AG04450 (cell line): ENCODE results near the gene NOB1. TPM values are rescaled to one million over a fixed set of nuclear protein-coding genes. Genes with fewer than 3 reads are reported as not detected.
A peak's percentile ranks its signal among the peaks of the same experiment; 100 is the strongest.
"Not testable (repeated sequence)": the region's sequence is repeated elsewhere in the genome, so short reads cannot be mapped to it uniquely, and the experiment has no call there.

Experiments used
- CTCF ChIA-PET: fragments of 300-600, 350-600 bp; formaldehyde crosslinking; extraction: SDS; loops from one replicate; lab custom pipeline; 2022; ENCODE audit warnings: antibody characterized with exemption, inconsistent platforms; lab: Charles Lee
- POLR2A ChIA-PET: fragments of 350-600 bp; formaldehyde crosslinking; extraction: SDS; loops from one replicate; lab custom pipeline; 2021; ENCODE audit warnings: antibody characterized with exemption, inconsistent platforms; lab: Yijun Ruan, JAX
- DNase-seq: peaks from one replicate; pipeline ENCODE4 v3.0.0-alpha.2; 2011; ENCODE audit warnings: low read depth, low spot score
- H3K27ac ChIP-seq: one replicate; pipeline ENCODE4 v1.5.1; 2012; ENCODE audit warnings: low read depth, low read length, control low read depth
- H3K27me3 ChIP-seq: one replicate; pipeline ENCODE4 v1.6.0; 2012; ENCODE audit warnings: low read length; ENCODE audit not compliant: control insufficient read depth, insufficient read depth
- H3K4me3 ChIP-seq: 2 replicates; pipeline ENCODE4 v1.5.1; 2011; ENCODE audit warnings: mild to moderate bottlenecking, low read depth, low read length, control low read depth
- H3K9me3 ChIP-seq: 2 replicates; pipeline ENCODE4 v1.5.1; 2012; ENCODE audit warnings: low read length; ENCODE audit not compliant: control insufficient read depth, insufficient read depth
- polyA plus RNA-seq: library from polyadenylated mRNA; depleted of rRNA; stranded (reverse); fragments of >200 nt; gene quantifications from 2 replicates; pipeline ENCODE4 v1.2.3, GENCODE V29; 2011
- TF ChIP-seq, protein P1 (sequence below): IDR thresholded peaks from 2 replicates; pipeline ENCODE4 v1.5.1; 2011; ENCODE audit warnings: low read depth, low read length, control low read depth, inconsistent platforms

NOB1 gene
- polyA plus RNA-seq, 1 experiment, result 58.7 TPM

DNA sequence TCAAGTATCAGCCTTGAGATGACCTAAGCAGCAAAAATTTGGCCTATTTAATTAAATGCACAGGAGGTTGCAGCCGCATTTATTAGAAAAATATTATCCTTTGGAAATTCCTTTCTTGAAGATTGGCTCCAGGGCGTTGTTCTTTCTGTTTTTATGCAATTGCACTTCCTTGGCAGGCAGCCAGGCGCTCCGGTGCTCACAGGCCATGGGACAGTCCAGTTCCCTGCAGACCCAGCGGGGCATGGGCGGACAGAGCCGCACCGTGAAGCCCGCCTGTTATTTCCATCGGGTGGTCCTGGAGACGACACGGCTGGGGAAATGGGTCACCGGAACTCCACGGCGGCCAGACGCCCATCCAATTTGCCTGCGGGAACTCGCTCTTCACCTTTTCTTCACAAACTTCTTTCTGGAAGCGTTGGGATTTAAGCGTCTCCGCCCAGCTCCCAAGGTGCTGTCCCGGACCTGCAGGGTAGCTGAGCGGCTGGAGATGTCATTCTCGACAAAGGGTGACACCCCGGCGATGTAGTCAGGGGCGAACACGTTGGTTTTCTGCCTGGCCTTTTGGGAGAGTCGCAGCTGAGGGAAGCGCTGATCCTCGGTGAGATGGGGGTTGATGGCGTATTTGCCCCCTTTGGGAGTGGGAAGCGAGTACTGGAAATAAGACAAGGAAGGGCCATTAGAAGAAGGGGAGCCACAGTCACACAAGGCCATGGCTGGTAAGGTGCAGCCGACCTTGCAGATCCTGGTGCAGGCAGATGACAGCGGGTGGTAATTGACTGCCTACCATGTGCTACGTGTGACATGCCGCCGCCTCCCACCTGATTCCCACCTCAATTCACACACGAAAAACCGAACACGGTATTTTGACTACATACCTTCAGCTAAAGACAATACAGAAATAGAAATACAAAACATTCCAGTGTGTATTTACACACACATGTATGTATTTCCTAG lies 12.5 kb downstream of the NOB1 start:
- ChIA-PET CTCF (interaction anchor here (0.7 to 1.8 kb wide), 3 partner anchors 7 to 346 kb away, joined by 3 to 24 read pairs (median 15); partner anchors contain the start of gene NOB1), POLR2A (interaction anchor here (1.2 to 1.5 kb wide), 2 partner anchors 12 to 16 kb away, joined by 3 to 7 read pairs; partner anchors contain the start of genes NOB1 and NQO1)
- TF ChIP-seq, protein P1, sequence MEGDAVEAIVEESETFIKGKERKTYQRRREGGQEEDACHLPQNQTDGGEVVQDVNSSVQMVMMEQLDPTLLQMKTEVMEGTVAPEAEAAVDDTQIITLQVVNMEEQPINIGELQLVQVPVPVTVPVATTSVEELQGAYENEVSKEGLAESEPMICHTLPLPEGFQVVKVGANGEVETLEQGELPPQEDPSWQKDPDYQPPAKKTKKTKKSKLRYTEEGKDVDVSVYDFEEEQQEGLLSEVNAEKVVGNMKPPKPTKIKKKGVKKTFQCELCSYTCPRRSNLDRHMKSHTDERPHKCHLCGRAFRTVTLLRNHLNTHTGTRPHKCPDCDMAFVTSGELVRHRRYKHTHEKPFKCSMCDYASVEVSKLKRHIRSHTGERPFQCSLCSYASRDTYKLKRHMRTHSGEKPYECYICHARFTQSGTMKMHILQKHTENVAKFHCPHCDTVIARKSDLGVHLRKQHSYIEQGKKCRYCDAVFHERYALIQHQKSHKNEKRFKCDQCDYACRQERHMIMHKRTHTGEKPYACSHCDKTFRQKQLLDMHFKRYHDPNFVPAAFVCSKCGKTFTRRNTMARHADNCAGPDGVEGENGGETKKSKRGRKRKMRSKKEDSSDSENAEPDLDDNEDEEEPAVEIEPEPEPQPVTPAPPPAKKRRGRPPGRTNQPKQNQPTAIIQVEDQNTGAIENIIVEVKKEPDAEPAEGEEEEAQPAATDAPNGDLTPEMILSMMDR, result no peak
- H3K4me3 ChIP-seq, result no peak overlapping the region
- no peak for DNase-seq
- H3K9me3 ChIP-seq, result no peaks in the 10 kb centered on the region; the same call in 1 of the 2 replicates
- H3K27ac ChIP-seq, result peak overlapping the region; percentile 52
- H3K27me3 ChIP-seq, result no peaks in the 10 kb centered on the region

GRCh38 chr16:69741519-69741918 lies 13.2 kb downstream of the NOB1 start:
- Histone ChIP-seq H3K4me3 (no peak overlapping the region), H3K27ac (peak overlapping the region; percentile 52), H3K9me3 (no peaks in the 10 kb centered on the region; the same call in 1 of the 2 replicates), H3K27me3 (no peaks in the 10 kb centered on the region)
- DNase-seq, result no peak
- POLR2A ChIA-PET, result interaction anchor here (0.8 to 1.5 kb wide), 3 partner anchors 13 to 16 kb away, joined by 3 to 7 read pairs (median 6); partner anchors contain the start of genes NOB1 and NQO1
- CTCF ChIA-PET, result interaction anchor here (0.7 to 1.8 kb wide), 3 partner anchors 8 to 345 kb away, joined by 3 to 24 read pairs (median 15); partner anchors contain the start of gene NOB1
- TF ChIP-seq, protein P1, result no peak

DNA sequence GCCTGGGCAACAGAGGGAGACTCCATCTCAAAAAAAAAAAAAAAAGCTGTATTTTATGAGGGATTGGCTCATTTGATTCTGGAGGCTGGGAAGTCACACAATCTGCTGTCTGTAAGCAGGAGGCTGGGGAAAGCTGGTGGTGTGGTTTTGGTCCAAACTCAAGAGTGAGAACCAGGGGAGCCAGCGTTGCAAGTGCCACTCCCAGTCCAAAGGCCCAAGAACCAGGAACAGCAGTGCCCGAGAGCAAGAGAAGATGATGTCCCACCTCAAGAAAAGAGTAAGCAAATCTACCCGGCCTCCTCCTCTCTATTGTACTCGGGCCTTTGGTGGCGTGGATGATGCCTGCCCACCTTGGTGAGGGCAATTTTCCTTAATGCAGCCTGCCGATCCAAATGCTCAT lies 22.6 kb downstream of the NOB1 start:
- no peak for DNase-seq
- H3K4me3 ChIP-seq, result no peak overlapping the region
- H3K27ac ChIP-seq, result no peak overlapping the region
- peaks cover 5% of the 10 kb centered on the region; the same call in 1 of the 2 replicates for H3K9me3 ChIP-seq
- POLR2A ChIA-PET, result interaction anchor here (0.6 kb wide), 1 partner anchor 113 kb away, joined by 5 read pairs; no protein-coding TSS in a partner anchor
- no peaks in the 10 kb centered on the region for H3K27me3 ChIP-seq
- CTCF ChIA-PET, result interaction anchor here (0.6 kb wide), 2 partner anchors 22 to 329 kb away, joined by 3 to 6 read pairs; partner anchors contain the start of gene NOB1
- TF ChIP-seq, protein P1, result no peak

- POLR2A ChIA-PET, result interaction anchor here (0.6 kb wide), 1 partner anchor 22 kb away, joined by 3 read pairs; no protein-coding TSS in a partner anchor
- H3K9me3 ChIP-seq, H3K4me3 ChIP-seq, DNase-seq, H3K27ac ChIP-seq, H3K27me3 ChIP-seq, CTCF ChIA-PET: not testable (repeated sequence)
Observed at GRCh38 chr16:69731280-69731679, 23.4 kb downstream of the NOB1 start.

- DNase-seq, H3K4me3 ChIP-seq, H3K27ac ChIP-seq, H3K9me3 ChIP-seq, H3K27me3 ChIP-seq: not testable (repeated sequence)
- ChIA-PET POLR2A (interaction anchor here (1.6 kb wide), 1 partner anchor 26 kb away, joined by 4 read pairs; the partner anchor contains the start of gene NOB1), CTCF (interaction anchor here (6.0 kb wide), 1 partner anchor 20 kb away, joined by 28 read pairs; no protein-coding TSS in a partner anchor)
Observed at GRCh38 chr16:69729030-69729429, 25.7 kb downstream of the NOB1 start.
